ENCODE data around the gene STAC.

DNA sequence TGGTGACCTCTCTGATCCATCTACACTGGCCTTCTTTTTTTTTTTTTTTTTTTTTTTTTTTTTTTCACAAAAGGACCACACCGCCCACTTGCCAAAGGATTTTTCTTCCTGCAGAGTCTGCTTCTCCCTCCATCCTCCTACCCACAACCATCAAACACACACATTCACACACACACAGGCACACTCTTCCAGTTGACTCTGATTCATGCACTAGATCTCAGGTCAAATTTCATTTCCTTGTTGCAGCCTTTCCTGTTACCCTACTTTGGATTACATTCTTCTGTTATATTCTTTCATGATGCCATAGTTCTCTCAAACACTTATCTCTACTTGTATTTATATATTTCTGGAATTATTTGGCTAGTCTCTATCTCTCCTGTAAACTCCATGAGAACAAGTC is 133.9 kb downstream of the STAC start:
- no peak for TF ChIP-seq POLR2A (IDR thresholded peaks at IDR 0.05)
- TF ChIP-seq, protein P1, sequence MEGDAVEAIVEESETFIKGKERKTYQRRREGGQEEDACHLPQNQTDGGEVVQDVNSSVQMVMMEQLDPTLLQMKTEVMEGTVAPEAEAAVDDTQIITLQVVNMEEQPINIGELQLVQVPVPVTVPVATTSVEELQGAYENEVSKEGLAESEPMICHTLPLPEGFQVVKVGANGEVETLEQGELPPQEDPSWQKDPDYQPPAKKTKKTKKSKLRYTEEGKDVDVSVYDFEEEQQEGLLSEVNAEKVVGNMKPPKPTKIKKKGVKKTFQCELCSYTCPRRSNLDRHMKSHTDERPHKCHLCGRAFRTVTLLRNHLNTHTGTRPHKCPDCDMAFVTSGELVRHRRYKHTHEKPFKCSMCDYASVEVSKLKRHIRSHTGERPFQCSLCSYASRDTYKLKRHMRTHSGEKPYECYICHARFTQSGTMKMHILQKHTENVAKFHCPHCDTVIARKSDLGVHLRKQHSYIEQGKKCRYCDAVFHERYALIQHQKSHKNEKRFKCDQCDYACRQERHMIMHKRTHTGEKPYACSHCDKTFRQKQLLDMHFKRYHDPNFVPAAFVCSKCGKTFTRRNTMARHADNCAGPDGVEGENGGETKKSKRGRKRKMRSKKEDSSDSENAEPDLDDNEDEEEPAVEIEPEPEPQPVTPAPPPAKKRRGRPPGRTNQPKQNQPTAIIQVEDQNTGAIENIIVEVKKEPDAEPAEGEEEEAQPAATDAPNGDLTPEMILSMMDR (IDR thresholded peaks at IDR 0.05), result no peak

All from stomach (tissue), 4 donors.